Hepatocyte (in vitro differentiated cells): Measurements from ENCODE around the gene S100A6. TPM values are rescaled to one million over a fixed set of nuclear protein-coding genes. Genes with fewer than 3 reads are reported as not detected.

ENCODE experiments used
- DNase-seq: peaks from one replicate; pipeline ENCODE4 v3.0.0-alpha.2; 2016; ENCODE audit warnings: low spot score
- H2AFZ ChIP-seq: fragments of 200-600 bp; sonication (generic); 2 replicates; pipeline ENCODE4 v1.6.0; 2016; ENCODE audit warnings: antibody characterized with exemption, mild to moderate bottlenecking
- H3K27ac ChIP-seq: fragments of 200-600 bp; sonication (generic); 2 replicates; pipeline ENCODE4 v1.5.1; 2016; ENCODE audit warnings: mild to moderate bottlenecking
- H3K27me3 ChIP-seq: fragments of 200-600 bp; sonication (generic); 2 replicates; pipeline ENCODE4 v1.6.1; 2016
- H3K36me3 ChIP-seq: fragments of 200-600 bp; sonication (generic); replicated peaks from 2 replicates; pipeline ENCODE4 v1.5.1; 2016; ENCODE audit warnings: low read depth; ENCODE audit not compliant: insufficient read depth
- H3K4me1 ChIP-seq: fragments of 200-600 bp; sonication (generic); 2 replicates; pipeline ENCODE4 v1.5.1; 2016; ENCODE audit warnings: mild to moderate bottlenecking, moderate library complexity; ENCODE audit not compliant: insufficient read depth
- H3K4me2 ChIP-seq: fragments of 200-600 bp; sonication (generic); 2 replicates; pipeline ENCODE4 v1.6.0; 2016
- H3K4me3 ChIP-seq: fragments of 200-600 bp; sonication (generic); 2 replicates; pipeline ENCODE4 v1.5.1; 2016; ENCODE audit warnings: mild to moderate bottlenecking
- H3K79me2 ChIP-seq: fragments of 200-600 bp; sonication (generic); 2 replicates; pipeline ENCODE4 v1.6.0; 2017; ENCODE audit warnings: mild to moderate bottlenecking
- H3K9me2 ChIP-seq: fragments of 200-600 bp; sonication (generic); replicated peaks from 2 replicates; pipeline ENCODE4 v1.6.0; 2017; ENCODE audit warnings: mild to moderate bottlenecking; ENCODE audit not compliant: insufficient read depth
- H3K9me3 ChIP-seq: fragments of 200-600 bp; sonication (generic); 2 replicates; pipeline ENCODE4 v1.5.1; 2016; ENCODE audit warnings: low read depth, mild to moderate bottlenecking
- H4K20me1 ChIP-seq: fragments of 200-600 bp; sonication (generic); 2 replicates; pipeline ENCODE4 v1.6.0; 2016; ENCODE audit warnings: mild to moderate bottlenecking; ENCODE audit not compliant: insufficient read depth, poor library complexity, severe bottlenecking
- EZH2 ChIP-seq: fragments of 200-600 bp; sonication (generic); IDR thresholded peaks from 2 replicates; pipeline ENCODE4 v1.6.1; 2016; ENCODE audit warnings: antibody characterized with exemption, mild to moderate bottlenecking, borderline replicate concordance
- EZH2phosphoT487 ChIP-seq: fragments of 200-600 bp; sonication (generic); IDR thresholded peaks from one replicate; pipeline ENCODE4 v1.6.1; 2018; ENCODE audit warnings: antibody characterized with exemption, mild to moderate bottlenecking, low read depth, moderate library complexity; ENCODE audit not compliant: unreplicated experiment, severe bottlenecking
- WGBS: methylation state at CpG from one replicate; pipeline ENCODE4 v1.1.6; 2016; ENCODE audit warnings: low lambda C conversion rate; ENCODE audit errors: missing lambda C conversion rate; 5-methylcytosine and 5-hydroxymethylcytosine counted together
- polyA plus RNA-seq: library from polyadenylated mRNA; unstranded; fragments of >200 nt; fragmentation: Nextera tagmentation; extraction: Ambion mirVana; gene quantifications from 2 replicates; pipeline ENCODE4 v1.2.1, GENCODE V29; 2016
- total RNA-seq: library from RNA; depleted of rRNA; stranded (reverse); fragments of >200 nt; gene quantifications from 2 replicates; pipeline ENCODE4 v1.2.3, GENCODE V29; 2014
- TF ChIP-seq, protein P1 (sequence below): fragments of 200-600 bp; sonication (generic); IDR thresholded peaks from 2 replicates; pipeline ENCODE4 v1.5.1; 2016; ENCODE audit warnings: antibody characterized with exemption, mild to moderate bottlenecking; ENCODE audit not compliant: poor library complexity

S100A6 gene
- total and polyA plus RNA-seq, 2 experiments from 2014 or later = 173 to 657 TPM

DNA sequence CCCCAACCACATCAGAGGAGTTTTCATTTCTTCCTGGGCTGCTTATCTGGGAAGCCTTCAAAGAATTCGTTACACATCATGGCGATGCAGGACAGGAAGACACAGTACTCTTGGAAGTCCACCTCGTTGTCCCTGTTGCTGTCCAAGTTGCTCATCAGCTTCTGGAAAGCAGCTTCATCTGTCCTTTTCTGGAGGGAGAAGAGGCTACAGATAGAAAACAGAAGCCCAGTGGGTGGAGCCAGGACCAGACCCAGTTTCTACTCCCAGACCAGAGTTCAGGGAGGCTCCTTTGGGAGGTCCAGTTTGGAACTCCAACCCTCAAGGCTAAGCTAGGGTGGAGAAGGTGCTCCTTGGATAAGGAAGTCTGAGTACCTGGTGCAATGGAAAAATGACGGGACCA, 7.9 kb upstream of the S100A6 start:
- H2AFZ ChIP-seq = no peak overlapping the region
- WGBS = 84% methylated on average over 4 of the region's 4 CpGs
- peak overlapping the region; percentile 97 for H3K27ac ChIP-seq
- no peaks in the 10 kb centered on the region for H4K20me1 ChIP-seq
- H3K27me3 ChIP-seq = no peaks in the 10 kb centered on the region
- peaks cover 53% of the 10 kb centered on the region for H3K4me1 ChIP-seq
- no peaks in the 10 kb centered on the region for H3K9me2 ChIP-seq
- H3K4me2 ChIP-seq = peak overlapping the region; percentile 72
- H3K36me3 ChIP-seq = no peaks in the 10 kb centered on the region
- H3K79me2 ChIP-seq = peaks cover 9% of the 10 kb centered on the region
- no peaks in the 10 kb centered on the region for H3K9me3 ChIP-seq
- DNase-seq = no peak
- H3K4me3 ChIP-seq = no peak overlapping the region
- TF ChIP-seq EZH2phosphoT487 (no peak), EZH2 (no peak)
- TF ChIP-seq, protein P1, sequence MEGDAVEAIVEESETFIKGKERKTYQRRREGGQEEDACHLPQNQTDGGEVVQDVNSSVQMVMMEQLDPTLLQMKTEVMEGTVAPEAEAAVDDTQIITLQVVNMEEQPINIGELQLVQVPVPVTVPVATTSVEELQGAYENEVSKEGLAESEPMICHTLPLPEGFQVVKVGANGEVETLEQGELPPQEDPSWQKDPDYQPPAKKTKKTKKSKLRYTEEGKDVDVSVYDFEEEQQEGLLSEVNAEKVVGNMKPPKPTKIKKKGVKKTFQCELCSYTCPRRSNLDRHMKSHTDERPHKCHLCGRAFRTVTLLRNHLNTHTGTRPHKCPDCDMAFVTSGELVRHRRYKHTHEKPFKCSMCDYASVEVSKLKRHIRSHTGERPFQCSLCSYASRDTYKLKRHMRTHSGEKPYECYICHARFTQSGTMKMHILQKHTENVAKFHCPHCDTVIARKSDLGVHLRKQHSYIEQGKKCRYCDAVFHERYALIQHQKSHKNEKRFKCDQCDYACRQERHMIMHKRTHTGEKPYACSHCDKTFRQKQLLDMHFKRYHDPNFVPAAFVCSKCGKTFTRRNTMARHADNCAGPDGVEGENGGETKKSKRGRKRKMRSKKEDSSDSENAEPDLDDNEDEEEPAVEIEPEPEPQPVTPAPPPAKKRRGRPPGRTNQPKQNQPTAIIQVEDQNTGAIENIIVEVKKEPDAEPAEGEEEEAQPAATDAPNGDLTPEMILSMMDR = no peak

DNA sequence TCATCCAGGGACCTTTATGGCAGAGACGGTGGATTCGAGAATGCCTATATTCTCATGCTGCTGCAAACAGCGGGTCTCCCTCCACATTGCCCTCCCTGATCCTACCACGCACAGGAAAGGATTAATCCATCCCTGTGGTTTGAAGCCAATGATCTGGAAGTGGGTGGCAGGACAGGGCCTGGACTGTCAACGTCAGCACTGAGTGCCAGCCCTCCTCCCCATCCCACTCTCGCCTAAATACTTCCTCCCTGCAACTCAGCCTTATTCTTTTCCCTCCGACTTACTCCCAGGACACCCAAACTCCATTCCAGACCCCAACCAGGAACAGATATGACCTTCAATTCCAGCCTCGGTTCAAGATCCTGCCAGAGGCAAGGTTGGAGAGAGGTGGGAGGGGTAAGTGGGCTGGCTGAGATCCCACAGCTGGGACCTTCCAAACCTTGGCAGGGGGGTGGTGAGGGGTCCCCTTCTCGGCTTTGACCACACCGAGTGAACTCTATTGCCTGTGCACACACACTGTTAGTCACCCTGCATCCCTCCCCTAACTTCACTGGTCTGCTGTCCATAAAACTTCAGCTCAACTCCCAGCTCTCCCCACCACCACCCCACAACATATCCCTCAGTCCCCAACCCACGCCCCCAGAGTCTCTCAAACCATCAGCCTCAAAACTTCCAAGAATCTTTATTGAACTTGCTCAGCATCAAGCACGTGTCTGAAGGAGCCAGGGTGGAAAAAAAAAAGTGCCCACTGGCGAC, 7.3 kb upstream of the S100A6 start:
- Histone ChIP-seq H4K20me1 (no peaks in the 10 kb centered on the region), H3K4me1 (peaks cover 47% of the 10 kb centered on the region), H3K4me2 (peak overlapping the region; percentile 72), H3K27ac (peak overlapping the region; percentile 97), H3K9me2 (no peaks in the 10 kb centered on the region), H2AFZ (no peak overlapping the region), H3K27me3 (no peaks in the 10 kb centered on the region), H3K36me3 (no peaks in the 10 kb centered on the region), H3K4me3 (no peak overlapping the region), H3K79me2 (peaks cover 9% of the 10 kb centered on the region), H3K9me3 (no peaks in the 10 kb centered on the region)
- 67% methylated on average over 13 of the region's 13 CpGs for WGBS
- TF ChIP-seq, protein P1 = no peak
- no peak for TF ChIP-seq EZH2
- TF ChIP-seq EZH2phosphoT487 = no peak
- no peak for DNase-seq

DNA sequence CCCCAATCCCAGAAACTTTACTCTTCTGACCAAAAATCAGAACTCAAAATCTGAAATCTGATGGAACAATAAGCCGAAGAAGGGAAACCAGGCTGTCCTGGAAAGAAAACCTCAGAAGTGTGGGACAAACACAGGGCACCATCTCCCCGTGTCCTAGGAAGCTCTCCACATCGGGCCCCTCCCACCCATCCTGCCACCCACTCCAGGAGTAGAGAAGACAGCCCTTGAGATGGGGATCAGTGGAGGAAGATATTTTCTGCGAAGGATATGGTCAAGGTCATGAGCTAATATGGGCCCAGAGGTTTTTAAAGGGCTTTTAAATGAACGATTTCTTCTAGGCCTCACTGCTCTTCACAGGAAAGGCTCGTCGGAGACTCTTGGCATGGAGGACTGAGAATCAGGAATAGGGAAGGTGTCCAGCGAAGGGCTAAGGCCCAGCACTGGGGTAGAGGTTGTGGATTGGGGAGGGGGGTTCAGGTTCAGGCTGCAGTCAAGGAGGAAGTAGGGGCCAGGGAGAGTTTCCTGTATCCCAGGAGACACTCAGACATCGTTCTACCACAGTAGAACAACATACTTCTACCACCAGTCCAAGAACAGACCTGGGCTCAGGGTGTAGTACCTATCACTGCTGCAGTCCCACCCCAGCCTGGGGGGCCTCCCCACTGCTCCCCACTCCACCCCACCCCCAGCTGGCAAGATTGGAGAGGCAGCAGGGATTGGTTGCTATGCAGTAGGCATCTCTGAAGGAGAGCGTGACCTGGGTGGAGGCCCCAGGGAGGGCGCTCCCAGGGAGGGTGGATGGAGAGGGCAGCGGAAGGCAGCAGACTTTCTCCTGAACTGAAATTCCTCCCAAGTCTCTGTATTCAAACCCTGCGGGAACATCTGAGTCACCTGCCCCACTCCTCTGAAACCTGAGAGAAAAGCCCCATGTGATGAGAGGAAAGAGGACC, 6.1 kb upstream of the S100A6 start:
- Histone ChIP-seq H2AFZ (no peak overlapping the region), H3K4me3 (no peak overlapping the region), H3K9me3 (no peaks in the 10 kb centered on the region), H3K4me1 (peaks cover 37% of the 10 kb centered on the region), H3K79me2 (peaks cover 9% of the 10 kb centered on the region), H3K9me2 (no peaks in the 10 kb centered on the region), H4K20me1 (no peaks in the 10 kb centered on the region), H3K27me3 (no peaks in the 10 kb centered on the region), H3K27ac (peak overlapping the region; percentile 21), H3K36me3 (no peaks in the 10 kb centered on the region), H3K4me2 (no peak overlapping the region)
- DNase-seq = no peak
- TF ChIP-seq EZH2phosphoT487 = no peak
- TF ChIP-seq, protein P1 = no peak
- TF ChIP-seq EZH2 = no peak
- 85% methylated on average over 13 of the region's 13 CpGs for WGBS
